ENCODE measurements around the gene MOGAT3. TPM values are rescaled to one million over a fixed set of nuclear protein-coding genes. Genes with fewer than 3 reads are reported as not detected.

MOGAT3 gene
- total and polyA plus RNA-seq, 9 of the 15 experiments (the other 6 are each of a cell fraction or from before 2014, with no cell fraction given) = 0.07 to 0.17 (median 0.13) TPM; not detected in 6

DNA sequence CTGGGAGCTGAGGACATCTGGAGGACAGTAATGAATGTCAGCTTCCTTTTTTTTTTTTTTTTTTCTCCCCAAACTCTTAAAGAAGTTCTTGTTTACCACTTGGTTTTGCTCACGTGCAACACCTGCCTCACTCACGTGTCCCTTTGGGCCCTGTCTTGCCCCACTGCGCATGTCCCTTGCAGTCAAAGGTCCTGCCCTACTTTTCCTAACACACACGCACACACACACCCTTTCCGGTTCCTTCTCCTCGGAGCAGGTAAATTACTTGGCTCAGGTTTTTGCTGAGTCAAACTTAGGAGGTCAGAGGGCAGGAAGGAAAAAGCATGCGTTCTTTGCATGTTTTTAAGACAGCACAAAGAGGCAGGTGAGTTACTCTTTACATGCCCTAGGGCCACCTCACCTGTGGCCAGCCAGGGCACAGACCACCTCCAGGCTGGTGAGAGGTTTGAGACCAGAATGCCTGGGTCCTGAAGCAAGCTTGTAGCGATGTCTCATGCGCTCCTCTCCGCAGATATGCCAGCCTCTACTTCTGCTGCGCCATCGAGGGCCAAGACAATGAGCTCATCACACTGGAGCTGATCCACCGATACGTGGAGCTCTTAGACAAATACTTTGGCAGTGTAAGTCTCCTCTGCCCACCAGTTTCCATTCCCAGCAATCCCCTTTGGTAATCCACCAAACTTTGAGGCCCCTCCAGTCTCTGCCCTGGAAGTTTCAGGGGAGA lies 43.8 kb downstream of the MOGAT3 start (continued):
- no peak for TF ChIP-seq NR1H2 (CRISPR knock-in tag; IDR thresholded peaks at IDR 0.05)
- TF ChIP-seq, protein P1, sequence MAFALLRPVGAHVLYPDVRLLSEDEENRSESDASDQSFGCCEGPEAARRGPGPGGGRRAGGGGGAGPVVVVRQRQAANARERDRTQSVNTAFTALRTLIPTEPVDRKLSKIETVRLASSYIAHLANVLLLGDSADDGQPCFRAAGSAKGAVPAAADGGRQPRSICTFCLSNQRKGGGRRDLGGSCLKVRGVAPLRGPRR (CRISPR knock-in tag; IDR thresholded peaks at IDR 0.05) = no peak
- TF ChIP-seq, protein P2, sequence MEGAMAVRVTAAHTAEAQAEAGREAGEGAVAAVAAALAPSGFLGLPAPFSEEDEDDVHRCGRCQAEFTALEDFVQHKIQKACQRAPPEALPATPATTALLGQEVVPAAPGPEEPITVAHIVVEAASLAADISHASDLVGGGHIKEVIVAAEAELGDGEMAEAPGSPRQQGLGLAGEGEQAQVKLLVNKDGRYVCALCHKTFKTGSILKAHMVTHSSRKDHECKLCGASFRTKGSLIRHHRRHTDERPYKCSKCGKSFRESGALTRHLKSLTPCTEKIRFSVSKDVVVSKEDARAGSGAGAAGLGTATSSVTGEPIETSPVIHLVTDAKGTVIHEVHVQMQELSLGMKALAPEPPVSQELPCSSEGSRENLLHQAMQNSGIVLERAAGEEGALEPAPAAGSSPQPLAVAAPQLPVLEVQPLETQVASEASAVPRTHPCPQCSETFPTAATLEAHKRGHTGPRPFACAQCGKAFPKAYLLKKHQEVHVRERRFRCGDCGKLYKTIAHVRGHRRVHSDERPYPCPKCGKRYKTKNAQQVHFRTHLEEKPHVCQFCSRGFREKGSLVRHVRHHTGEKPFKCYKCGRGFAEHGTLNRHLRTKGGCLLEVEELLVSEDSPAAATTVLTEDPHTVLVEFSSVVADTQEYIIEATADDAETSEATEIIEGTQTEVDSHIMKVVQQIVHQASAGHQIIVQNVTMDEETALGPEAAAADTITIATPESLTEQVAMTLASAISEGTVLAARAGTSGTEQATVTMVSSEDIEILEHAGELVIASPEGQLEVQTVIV (CRISPR knock-in tag; IDR thresholded peaks at IDR 0.05; ENCODE audit: borderline replicate concordance) = no peak
- TF ChIP-seq, protein P3, sequence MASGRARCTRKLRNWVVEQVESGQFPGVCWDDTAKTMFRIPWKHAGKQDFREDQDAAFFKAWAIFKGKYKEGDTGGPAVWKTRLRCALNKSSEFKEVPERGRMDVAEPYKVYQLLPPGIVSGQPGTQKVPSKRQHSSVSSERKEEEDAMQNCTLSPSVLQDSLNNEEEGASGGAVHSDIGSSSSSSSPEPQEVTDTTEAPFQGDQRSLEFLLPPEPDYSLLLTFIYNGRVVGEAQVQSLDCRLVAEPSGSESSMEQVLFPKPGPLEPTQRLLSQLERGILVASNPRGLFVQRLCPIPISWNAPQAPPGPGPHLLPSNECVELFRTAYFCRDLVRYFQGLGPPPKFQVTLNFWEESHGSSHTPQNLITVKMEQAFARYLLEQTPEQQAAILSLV (tag; IDR thresholded peaks at IDR 0.05) = no peak
- no peak for TF ChIP-seq KLF16 (IDR thresholded peaks at IDR 0.05)
- TF ChIP-seq, protein P4, sequence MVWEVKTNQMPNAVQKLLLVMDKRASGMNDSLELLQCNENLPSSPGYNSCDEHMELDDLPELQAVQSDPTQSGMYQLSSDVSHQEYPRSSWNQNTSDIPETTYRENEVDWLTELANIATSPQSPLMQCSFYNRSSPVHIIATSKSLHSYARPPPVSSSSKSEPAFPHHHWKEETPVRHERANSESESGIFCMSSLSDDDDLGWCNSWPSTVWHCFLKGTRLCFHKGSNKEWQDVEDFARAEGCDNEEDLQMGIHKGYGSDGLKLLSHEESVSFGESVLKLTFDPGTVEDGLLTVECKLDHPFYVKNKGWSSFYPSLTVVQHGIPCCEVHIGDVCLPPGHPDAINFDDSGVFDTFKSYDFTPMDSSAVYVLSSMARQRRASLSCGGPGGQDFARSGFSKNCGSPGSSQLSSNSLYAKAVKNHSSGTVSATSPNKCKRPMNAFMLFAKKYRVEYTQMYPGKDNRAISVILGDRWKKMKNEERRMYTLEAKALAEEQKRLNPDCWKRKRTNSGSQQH (CRISPR knock-in tag; IDR thresholded peaks at IDR 0.05) = no peak
- TF ChIP-seq ZNF449 (CRISPR knock-in tag; IDR thresholded peaks at IDR 0.05) = no peak
- TF ChIP-seq HIVEP1 (CRISPR knock-in tag; IDR thresholded peaks at IDR 0.05) = no peak
- TF ChIP-seq ATF4 (CRISPR knock-in tag; IDR thresholded peaks at IDR 0.05) = no peak
- no peak for TF ChIP-seq RBM34 (IDR thresholded peaks at IDR 0.05; ENCODE audit: borderline replicate concordance, insufficient read depth, low read length)
- TF ChIP-seq, protein P5, sequence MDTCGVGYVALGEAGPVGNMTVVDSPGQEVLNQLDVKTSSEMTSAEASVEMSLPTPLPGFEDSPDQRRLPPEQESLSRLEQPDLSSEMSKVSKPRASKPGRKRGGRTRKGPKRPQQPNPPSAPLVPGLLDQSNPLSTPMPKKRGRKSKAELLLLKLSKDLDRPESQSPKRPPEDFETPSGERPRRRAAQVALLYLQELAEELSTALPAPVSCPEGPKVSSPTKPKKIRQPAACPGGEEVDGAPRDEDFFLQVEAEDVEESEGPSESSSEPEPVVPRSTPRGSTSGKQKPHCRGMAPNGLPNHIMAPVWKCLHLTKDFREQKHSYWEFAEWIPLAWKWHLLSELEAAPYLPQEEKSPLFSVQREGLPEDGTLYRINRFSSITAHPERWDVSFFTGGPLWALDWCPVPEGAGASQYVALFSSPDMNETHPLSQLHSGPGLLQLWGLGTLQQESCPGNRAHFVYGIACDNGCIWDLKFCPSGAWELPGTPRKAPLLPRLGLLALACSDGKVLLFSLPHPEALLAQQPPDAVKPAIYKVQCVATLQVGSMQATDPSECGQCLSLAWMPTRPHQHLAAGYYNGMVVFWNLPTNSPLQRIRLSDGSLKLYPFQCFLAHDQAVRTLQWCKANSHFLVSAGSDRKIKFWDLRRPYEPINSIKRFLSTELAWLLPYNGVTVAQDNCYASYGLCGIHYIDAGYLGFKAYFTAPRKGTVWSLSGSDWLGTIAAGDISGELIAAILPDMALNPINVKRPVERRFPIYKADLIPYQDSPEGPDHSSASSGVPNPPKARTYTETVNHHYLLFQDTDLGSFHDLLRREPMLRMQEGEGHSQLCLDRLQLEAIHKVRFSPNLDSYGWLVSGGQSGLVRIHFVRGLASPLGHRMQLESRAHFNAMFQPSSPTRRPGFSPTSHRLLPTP (IDR thresholded peaks at IDR 0.05; ENCODE audit: borderline replicate concordance, extremely low read depth, insufficient read length) = no peak
- no peak for TF ChIP-seq SPI1 (IDR thresholded peaks at IDR 0.05; ENCODE audit: borderline replicate concordance, low read depth, low read length)
- no peak for TF ChIP-seq ZNF444 (CRISPR knock-in tag; IDR thresholded peaks at IDR 0.05)
- TF ChIP-seq ZNF239 (CRISPR knock-in tag; IDR thresholded peaks at IDR 0.05) = no peak
- no peak for TF ChIP-seq ZNF134 (CRISPR knock-in tag; conservative IDR thresholded peaks at IDR 0.05)
- no peak for TF ChIP-seq TCF7 (IDR thresholded peaks at IDR 0.05; ENCODE audit: borderline replicate concordance)
- no peak for TF ChIP-seq OTX1 (CRISPR knock-in tag; IDR thresholded peaks at IDR 0.05)

All from K562 (cell line).